Motor neuron (in vitro differentiated cells): ENCODE data around the gene TTLL12. TPM values are rescaled to one million over a fixed set of nuclear protein-coding genes. Genes with fewer than 3 reads are reported as not detected.

Experiments used
- ATAC-seq, 8 experiments: fragments of 200-7000 bp; cut with Tn5 transposase; replicated peaks in 6 of 8; 2 replicates each; pipeline ENCODE4 v1.8.0; 2021; ENCODE audit warnings: mild to moderate bottlenecking in 8 of 8, moderate library complexity in 8 of 8
- H3K27ac ChIP-seq, 2 donors: fragments of 250-450 bp; sonication (Bioruptor Pico); 2 replicates each; pipeline ENCODE4 v1.9.0; 2021; ENCODE audit warnings: antibody characterized with exemption in 2 of 2, mild to moderate bottlenecking in 2 of 2, moderate library complexity in 1 of 2
- H3K4me1 ChIP-seq, 2 donors: fragments of 250-450 bp; sonication (Bioruptor Pico); replicated peaks in 1 of 2; 2 replicates each; pipeline ENCODE4 v1.6.1; 2021; ENCODE audit warnings: antibody characterized with exemption in 2 of 2, mild to moderate bottlenecking in 2 of 2, moderate library complexity in 1 of 2
- H3K4me3 ChIP-seq, 5 donors: fragments of 250-450 bp; sonication (Bioruptor Pico); 2 replicates each; pipeline ENCODE4 v1.9.0; 2021; ENCODE audit warnings: antibody characterized with exemption in 5 of 5, mild to moderate bottlenecking in 5 of 5, moderate library complexity in 4 of 5
- WGBS, 10 experiments: fragments of 450-650 bp; shearing (Covaris generic); methylation state at CpG; one replicate each; pipeline ENCODE4 v1.0.0; 2022; 5-methylcytosine and 5-hydroxymethylcytosine counted together
- in situ Hi-C, 9 experiments: fragments of 400-800 bp; cut with MboI; loops; one replicate each; pipeline ENCODE4 v1.15.0; 2021; ENCODE audit warnings: low sequenced_read_pairs in 9 of 9, low pct_unique_long_range_greater_than_20kb in 2 of 9; ENCODE audit not compliant: unreplicated experiment in 9 of 9
- total RNA-seq, 8 experiments: library from RNA; unstranded; fragments of 300-600 nt; gene quantifications; 2 replicates each; pipeline versions ENCODE4 v1.2.3 to v1.2.4, GENCODE V29; 2022

The TTLL12 gene
- total RNA-seq, 8 experiments from 2014 or later, result 12.3 to 68.1 (median 14.8) TPM

GRCh38 chr22:43160497-43161126 lies 26.3 kb downstream of the TTLL12 start:
- 80 to 100% (median 100%) methylated on average over 1 to 4 of the region's 8 CpGs; no CpG with 5 or more reads in 2 of the 10 experiments for WGBS, 10 experiments
- H3K4me3 ChIP-seq, result no peak overlapping the region
- no peak overlapping the region for H3K27ac ChIP-seq
- no peak for ATAC-seq
- in situ Hi-C loops, result no loop called here
- peaks cover 3 to 5% of the 10 kb centered on the region in 2 donors for H3K4me1 ChIP-seq

- H3K27ac ChIP-seq, result no peak overlapping the region
- peak; percentile 14 to 24 (median 18) for ATAC-seq
- no peak overlapping the region for H3K4me3 ChIP-seq
- in situ Hi-C loops, result no loop called here
- WGBS, 10 experiments, result 50 to 100% (median 63%) methylated on average over 1 to 10 of the region's 18 CpGs; no CpG with 5 or more reads in 4 of the 10 experiments
- H3K4me1 ChIP-seq, result peaks cover 3 to 5% of the 10 kb centered on the region in 2 donors
Measured at GRCh38 chr22:43159484-43160178, 27.3 kb downstream of the TTLL12 start.

GRCh38 chr22:43158778-43159483 lies 28.0 kb downstream of the TTLL12 start:
- no peak overlapping the region for H3K4me3 ChIP-seq
- in situ Hi-C loops, result no loop called here
- peaks cover 3 to 5% of the 10 kb centered on the region in 2 donors for H3K4me1 ChIP-seq
- H3K27ac ChIP-seq, result no peak overlapping the region
- peak in 2 of 8 experiments; percentile 7 to 18 for ATAC-seq
- WGBS, 10 experiments, result 70 to 100% (median 88%) methylated on average over 2 to 6 of the region's 24 CpGs; no CpG with 5 or more reads in 3 of the 10 experiments

DNA sequence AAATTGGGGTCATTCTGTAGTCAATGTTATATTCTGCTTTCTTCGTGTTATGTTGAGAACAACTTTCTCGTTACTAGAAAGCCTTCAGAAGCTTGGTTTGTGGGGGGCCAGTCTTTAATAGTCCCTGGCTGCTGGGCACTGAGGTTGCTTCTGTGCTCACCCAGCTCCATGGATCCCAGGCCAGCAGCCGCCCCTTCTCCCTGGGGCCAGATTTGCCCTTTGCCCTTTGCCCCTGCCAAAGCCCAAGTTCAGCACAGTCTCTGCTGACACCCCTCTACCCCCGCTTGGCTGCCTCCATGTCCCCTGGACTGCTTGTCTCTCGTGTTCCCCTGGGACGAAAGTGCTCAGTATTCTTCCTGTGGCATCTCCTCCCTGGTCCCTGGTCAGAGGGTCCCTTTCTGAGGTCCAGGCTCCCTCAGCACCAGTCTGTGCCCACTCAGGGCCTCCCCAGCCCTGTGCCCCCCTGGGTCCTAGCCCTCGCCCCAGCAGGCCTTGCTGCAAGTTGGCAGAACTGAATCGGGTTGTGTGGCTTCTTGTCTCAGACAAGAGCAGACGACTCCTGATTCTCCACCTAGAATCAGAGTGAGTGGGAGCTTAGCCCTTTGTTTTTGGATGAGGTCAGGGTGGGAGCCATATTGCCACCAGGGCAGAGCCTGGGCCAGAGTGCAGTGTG lies 28.9 kb downstream of the TTLL12 start:
- in situ Hi-C loops, result no loop called here
- Histone ChIP-seq H3K4me3 (no peak overlapping the region), H3K27ac (no peak overlapping the region), H3K4me1 (peaks cover 3% of the 10 kb centered on the region in 2 donors)
- ATAC-seq, result no peak
- WGBS, 10 experiments, result 57 to 71% (median 60%) methylated on average over 1 to 3 of the region's 9 CpGs; no CpG with 5 or more reads in 5 of the 10 experiments

DNA sequence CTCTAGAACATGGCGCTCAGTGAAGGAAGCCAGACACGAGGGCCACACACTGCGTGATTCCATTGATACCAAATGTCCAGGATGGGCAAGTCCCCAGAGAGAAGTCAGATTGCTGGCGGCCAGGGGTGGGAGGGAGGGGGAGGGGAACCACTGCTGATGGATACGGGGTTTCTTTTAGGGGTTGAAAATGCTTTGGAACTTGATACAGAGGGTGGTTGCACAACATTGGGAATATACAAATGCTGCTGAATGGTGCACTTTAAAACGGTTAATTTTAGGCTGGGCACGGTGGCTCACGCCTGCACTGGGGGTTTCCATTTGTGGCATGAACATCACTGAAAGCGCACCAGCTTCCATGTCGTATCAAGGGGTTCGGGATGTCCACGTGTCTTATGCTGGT lies 30.5 kb downstream of the TTLL12 start:
- ATAC-seq, result no peak
- H3K27ac ChIP-seq, result no peak overlapping the region
- no peak overlapping the region for H3K4me3 ChIP-seq
- 60 to 100% (median 80%) methylated on average over 1 to 4 of the region's 12 CpGs; no CpG with 5 or more reads in 5 of the 10 experiments for WGBS, 10 experiments
- peaks cover 3 to 10% of the 10 kb centered on the region in 2 donors for H3K4me1 ChIP-seq
- in situ Hi-C loops, result no loop called here

- Histone ChIP-seq H3K27ac (no peak overlapping the region), H3K4me3 (no peak overlapping the region), H3K4me1 (peaks cover 3 to 10% of the 10 kb centered on the region in 2 donors)
- ATAC-seq, result no peak
- WGBS, 10 experiments, result 100% methylated on average over 2 of the region's 5 CpGs; no CpG with 5 or more reads in 9 of the 10 experiments
- in situ Hi-C loops, result no loop called here
Measured at GRCh38 chr22:43155789-43156188, 31.1 kb downstream of the TTLL12 start.

DNA sequence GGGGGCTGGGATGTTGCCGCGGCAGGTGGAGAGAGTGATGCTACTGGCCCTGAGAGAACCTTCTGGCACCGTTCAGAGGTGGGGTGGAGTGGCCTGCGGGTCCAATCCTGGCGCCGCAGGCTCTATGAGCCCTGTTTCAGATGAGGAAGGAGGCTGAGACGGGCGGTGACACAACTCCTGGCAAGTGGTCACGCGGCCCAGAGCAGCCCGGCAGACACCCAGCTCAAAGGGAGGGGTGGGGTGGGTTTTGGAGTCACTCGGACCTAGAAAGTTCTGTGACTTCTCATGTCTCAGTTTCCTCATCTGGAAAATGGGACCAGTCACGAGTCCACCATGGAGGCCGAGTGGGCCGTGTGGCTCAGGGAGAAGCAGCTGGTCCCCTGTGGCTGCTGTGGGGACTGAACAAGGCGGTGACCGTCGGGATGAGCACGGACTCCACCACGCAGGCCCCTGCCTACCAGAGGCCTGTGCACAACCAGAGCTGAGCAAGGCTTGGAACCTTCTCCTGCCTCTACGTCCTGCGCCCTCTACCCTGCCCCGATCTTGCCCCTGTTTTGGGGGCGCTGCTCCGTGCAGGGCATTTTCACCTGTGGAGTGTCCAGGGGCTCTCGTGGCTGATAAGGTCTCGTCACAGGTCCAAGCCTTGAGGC lies 31.9 kb downstream of the TTLL12 start:
- Histone ChIP-seq H3K4me1 (peaks cover 3 to 10% of the 10 kb centered on the region in 2 donors), H3K27ac (no peak overlapping the region), H3K4me3 (no peak overlapping the region)
- in situ Hi-C loops, result no loop called here
- 42 to 100% (median 92%) methylated on average over 2 to 6 of the region's 27 CpGs; no CpG with 5 or more reads in 6 of the 10 experiments for WGBS, 10 experiments
- peak in 2 of 8 experiments; percentile 2 to 3 for ATAC-seq

DNA sequence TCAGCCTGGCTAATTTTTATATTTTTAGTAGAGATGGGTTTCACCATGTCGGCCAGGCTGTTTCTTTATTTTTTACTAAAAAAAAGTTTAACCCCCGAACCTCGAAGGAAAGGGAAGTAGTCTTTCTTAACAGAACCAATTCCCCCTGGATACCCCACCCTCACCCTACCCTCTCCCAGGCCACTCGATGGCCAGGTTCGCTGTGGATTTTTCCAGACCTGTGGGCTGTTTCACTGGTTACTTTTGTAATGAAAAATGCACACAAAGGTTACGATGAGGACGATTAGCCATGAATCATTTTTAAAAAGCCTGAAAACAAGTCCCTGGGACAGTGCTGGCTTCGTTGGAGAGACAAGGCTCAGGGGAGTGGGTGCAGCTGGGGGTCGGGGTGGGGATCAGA lies 33.0 kb downstream of the TTLL12 start:
- Histone ChIP-seq H3K4me3 (no peak overlapping the region), H3K27ac (no peak overlapping the region), H3K4me1 (peaks cover 0 to 8% of the 10 kb centered on the region in 2 donors)
- in situ Hi-C loops, result no loop called here
- no peak for ATAC-seq
- 0 to 95% (median 71%) methylated on average over 1 to 8 of the region's 9 CpGs; no CpG with 5 or more reads in 3 of the 10 experiments for WGBS, 10 experiments

DNA sequence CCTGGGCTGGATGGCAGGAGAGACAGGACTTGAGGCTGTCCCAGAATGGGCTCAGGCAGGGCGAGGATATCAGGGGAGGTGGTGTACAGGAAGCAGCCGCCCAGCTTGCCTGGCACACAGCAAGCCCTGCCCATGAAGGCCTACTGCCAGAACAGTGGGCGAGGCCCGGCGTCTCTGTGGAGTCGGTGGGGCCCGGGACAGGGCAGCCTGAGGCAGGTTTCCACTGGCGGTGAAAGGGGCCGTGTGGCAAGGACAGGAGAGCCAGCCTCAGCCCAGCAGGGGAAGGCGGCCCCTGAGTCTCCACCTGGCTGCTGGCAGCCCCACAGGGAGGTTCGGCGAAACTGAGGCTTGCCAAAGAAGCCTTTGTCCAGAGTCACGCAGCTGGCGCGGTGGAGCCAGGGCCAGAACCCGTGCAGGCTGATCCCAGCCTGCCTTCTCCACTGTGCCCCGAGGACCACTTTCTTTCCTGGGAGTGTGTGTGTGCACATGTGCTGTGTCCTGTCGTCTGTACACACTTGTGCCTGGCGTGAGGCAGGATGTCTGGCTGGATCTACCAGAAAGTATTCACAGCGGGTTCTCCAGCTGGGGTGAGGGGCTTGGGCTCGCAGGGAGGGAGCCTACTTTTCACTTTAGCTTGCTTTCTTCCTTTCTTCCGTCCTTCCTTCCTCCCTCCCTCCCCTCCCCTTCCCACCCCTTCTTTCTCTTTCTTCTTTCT lies 34.4 kb downstream of the TTLL12 start:
- WGBS, 10 experiments, result 0 to 80% (median 22%) methylated on average over 1 to 5 of the region's 22 CpGs; no CpG with 5 or more reads in 4 of the 10 experiments
- peak; percentile 38 to 78 (median 52) for ATAC-seq
- Histone ChIP-seq H3K4me3 (peak overlapping the region in 1 of 5 donors; percentile 37), H3K4me1 (peaks cover 0 to 8% of the 10 kb centered on the region in 2 donors), H3K27ac (no peak overlapping the region)
- in situ Hi-C loops, result no loop called here

DNA sequence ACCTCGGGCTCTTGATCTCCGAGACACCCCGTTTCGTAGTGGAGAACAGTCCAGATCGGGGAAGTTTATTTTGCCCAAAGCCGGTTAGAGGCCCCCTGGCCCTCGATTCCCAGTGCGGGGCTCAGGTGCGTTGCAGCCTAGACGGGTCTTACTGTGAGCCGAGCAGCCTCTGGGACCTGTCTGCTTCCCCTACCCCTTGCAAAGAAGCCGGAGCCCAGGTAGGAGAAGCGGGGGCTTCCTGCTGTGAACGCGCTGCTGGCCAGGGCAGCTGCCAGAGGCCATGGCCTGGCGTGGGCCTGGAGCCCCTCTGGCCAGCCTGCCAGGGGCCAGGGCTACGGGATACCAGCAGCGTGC lies 35.0 kb downstream of the TTLL12 start:
- peaks cover 0 to 8% of the 10 kb centered on the region in 2 donors for H3K4me1 ChIP-seq

DNA sequence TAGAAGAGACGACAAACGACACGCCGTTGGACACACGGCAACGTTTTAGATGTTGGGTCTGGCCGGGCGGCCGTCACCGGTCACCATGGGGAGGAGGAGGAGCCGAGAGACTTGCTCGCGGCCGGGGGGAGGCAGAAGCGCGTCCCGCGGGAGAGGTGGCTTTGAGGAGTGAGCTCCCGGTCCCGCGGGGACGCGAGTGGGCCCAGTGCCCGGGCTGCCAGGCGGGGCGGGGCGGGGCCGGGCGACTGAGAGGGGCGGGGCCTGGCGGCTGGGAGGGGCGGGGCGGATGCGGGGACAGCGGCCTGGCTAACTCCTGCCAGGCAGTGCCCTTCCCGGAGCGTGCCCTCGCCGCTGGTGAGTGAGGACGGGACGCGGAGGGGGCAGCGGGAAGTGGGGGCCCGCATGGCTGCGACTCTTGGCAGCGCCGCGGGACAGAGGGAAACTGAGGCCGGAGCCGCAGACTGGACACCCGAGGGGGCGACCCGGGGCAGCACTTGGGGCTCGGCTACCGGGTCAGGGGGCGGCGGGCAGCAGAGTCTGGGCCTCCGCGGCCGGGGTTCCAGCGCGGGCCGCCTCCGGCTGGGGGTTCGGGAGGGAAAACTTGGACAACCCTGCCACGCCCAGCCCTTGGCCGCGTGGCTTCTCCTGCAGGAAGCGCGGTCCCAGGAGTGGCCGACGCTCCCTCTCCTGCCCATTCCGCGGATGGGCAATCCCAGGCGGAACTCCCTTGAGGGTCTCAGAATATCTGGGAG lies 35.5 kb downstream of the TTLL12 start, which contains the start of gene TSPO:
TSS of gene TSPO (plus strand) at position 309 of the 752 bp plus-strand sequence. CDS start 7,680 bp downstream, outside the sequence.
- no peak within 1 kb of the TSS for H3K27ac ChIP-seq
- H3K4me1 ChIP-seq, result peaks cover 0 to 8% of the 10 kb centered on the region in 2 donors
- H3K4me3 ChIP-seq, result peak within 1 kb of the TSS; percentile 27 to 38 (median 37)
- in situ Hi-C loops, result no loop called here
- peak; percentile 41 to 71 (median 58) for ATAC-seq
- WGBS, 10 experiments, result 0 to 55% (median 3%) methylated on average over 4 to 10 of the region's 75 CpGs; no CpG with 5 or more reads in 7 of the 10 experiments

More for the DNA sequence above, 35.0 kb downstream of the TTLL12 start:
- in situ Hi-C loops, result no loop called here
- H3K4me3 ChIP-seq, result peak overlapping the region in 3 of 5 donors; percentile 37 to 38 (median 37)
- peak in 4 of 8 experiments; percentile 6 to 16 (median 10) for ATAC-seq
- H3K27ac ChIP-seq, result no peak overlapping the region
- 0 to 90% (median 50%) methylated on average over 2 to 11 of the region's 18 CpGs; no CpG with 5 or more reads in 5 of the 10 experiments for WGBS, 10 experiments
